Glutamatergic neuron (in vitro differentiated cells): ENCODE data around the gene SPHKAP. TPM values are rescaled to one million over a fixed set of nuclear protein-coding genes. Genes with fewer than 3 reads are reported as not detected.

ENCODE experiments used
- DNase-seq: peaks from one replicate; pipeline ENCODE4 v3.0.0; 2022
- H3K27ac Mint-ChIP-seq: one replicate; pipeline ENCODE4 v1.8.0; 2020; ENCODE audit warnings: mild to moderate bottlenecking, mixed read lengths, inconsistent platforms; ENCODE audit not compliant: unreplicated experiment
- H3K27me3 Mint-ChIP-seq: one replicate; pipeline ENCODE4 v1.8.0; 2020; ENCODE audit warnings: mild to moderate bottlenecking, moderate library complexity, mixed read lengths, inconsistent platforms; ENCODE audit not compliant: unreplicated experiment
- H3K36me3 Mint-ChIP-seq: one replicate; pipeline ENCODE4 v1.8.0; 2020; ENCODE audit warnings: mild to moderate bottlenecking, mixed read lengths, inconsistent platforms; ENCODE audit not compliant: unreplicated experiment
- H3K4me1 Mint-ChIP-seq: one replicate; pipeline ENCODE4 v1.8.0; 2020; ENCODE audit warnings: mild to moderate bottlenecking, low read depth, mixed read lengths, inconsistent platforms; ENCODE audit not compliant: unreplicated experiment
- H3K4me3 Mint-ChIP-seq: one replicate; pipeline ENCODE4 v1.8.0; 2020; ENCODE audit warnings: mild to moderate bottlenecking, mixed read lengths, inconsistent platforms; ENCODE audit not compliant: unreplicated experiment
- H3K9me3 Mint-ChIP-seq: one replicate; pipeline ENCODE4 v1.8.0; 2020; ENCODE audit warnings: mild to moderate bottlenecking, moderate library complexity, mixed read lengths, inconsistent platforms; ENCODE audit not compliant: unreplicated experiment
- total RNA-seq: library from RNA; stranded (reverse); fragmentation: NEBNext Ultra II Directional; extraction: Animal tissue kit (Norgen Biotek cat#: 25700); gene quantifications from one replicate; pipeline ENCODE4 v1.2.1, GENCODE V29; 2021; ENCODE audit not compliant: unreplicated experiment
- TF ChIP-seq, protein P1 (sequence below): fragments of 200-600 bp; sonication (generic); IDR thresholded peaks from one replicate; pipeline ENCODE4 v1.5.0; 2021; ENCODE audit not compliant: partially characterized antibody, unreplicated experiment

Gene SPHKAP
- total RNA-seq, 1 donor from 2014 or later: 0.71 TPM

DNA sequence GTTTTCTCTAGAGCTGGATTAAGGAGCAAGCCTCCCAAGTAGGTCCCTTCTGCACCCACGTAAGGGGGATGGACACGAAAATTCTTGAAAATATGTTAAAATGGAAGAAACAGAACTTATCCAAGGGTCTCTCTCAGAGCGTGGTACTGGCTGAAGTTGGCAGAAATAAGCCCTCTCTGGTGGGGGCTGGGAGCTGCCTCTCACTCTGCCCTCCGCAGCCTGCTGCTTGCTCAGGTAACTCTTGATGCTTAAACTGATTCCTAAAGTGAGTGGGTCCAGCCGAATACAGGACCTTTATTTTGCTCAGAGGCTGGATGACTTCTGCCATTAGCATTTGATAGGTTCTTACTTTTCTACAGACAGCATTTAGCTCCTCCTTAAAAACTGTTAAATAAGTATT is 78.1 kb downstream of the SPHKAP start:
- Mint-ChIP-seq H3K4me1 (no peaks in the 10 kb centered on the region), H3K4me3 (no peak overlapping the region), H3K27ac (no peak overlapping the region), H3K36me3 (no peaks in the 10 kb centered on the region), H3K9me3 (no peaks in the 10 kb centered on the region), H3K27me3 (no peaks in the 10 kb centered on the region)
- no peak for DNase-seq
- TF ChIP-seq, protein P1, sequence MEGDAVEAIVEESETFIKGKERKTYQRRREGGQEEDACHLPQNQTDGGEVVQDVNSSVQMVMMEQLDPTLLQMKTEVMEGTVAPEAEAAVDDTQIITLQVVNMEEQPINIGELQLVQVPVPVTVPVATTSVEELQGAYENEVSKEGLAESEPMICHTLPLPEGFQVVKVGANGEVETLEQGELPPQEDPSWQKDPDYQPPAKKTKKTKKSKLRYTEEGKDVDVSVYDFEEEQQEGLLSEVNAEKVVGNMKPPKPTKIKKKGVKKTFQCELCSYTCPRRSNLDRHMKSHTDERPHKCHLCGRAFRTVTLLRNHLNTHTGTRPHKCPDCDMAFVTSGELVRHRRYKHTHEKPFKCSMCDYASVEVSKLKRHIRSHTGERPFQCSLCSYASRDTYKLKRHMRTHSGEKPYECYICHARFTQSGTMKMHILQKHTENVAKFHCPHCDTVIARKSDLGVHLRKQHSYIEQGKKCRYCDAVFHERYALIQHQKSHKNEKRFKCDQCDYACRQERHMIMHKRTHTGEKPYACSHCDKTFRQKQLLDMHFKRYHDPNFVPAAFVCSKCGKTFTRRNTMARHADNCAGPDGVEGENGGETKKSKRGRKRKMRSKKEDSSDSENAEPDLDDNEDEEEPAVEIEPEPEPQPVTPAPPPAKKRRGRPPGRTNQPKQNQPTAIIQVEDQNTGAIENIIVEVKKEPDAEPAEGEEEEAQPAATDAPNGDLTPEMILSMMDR: no peak

DNA sequence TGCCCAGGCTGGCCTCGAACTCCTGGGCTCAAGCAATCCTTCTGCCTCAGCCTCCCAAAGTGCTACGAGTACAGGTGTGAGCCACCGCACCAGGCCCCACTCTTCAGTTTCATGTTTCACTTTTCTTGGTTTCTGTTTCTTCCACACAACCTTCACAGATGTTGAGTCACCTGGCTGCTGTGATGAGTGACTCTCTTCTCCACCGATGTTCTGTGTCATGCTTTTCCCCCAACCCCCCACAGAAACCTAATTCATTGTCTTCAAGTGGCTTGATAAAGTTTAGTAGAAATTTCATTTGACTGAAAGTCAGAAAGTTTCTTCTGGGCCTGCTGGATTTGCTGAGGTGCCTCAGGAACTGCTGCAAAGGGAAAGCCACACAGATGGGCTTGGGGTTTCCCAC is 78.5 kb downstream of the SPHKAP start:
- H3K4me1 Mint-ChIP-seq: no peaks in the 10 kb centered on the region
- TF ChIP-seq, protein P1: no peak
- no peaks in the 10 kb centered on the region for H3K27me3 Mint-ChIP-seq
- no peaks in the 10 kb centered on the region for H3K36me3 Mint-ChIP-seq
- H3K27ac Mint-ChIP-seq: no peak overlapping the region
- no peak for DNase-seq
- no peaks in the 10 kb centered on the region for H3K9me3 Mint-ChIP-seq
- H3K4me3 Mint-ChIP-seq: no peak overlapping the region

DNA sequence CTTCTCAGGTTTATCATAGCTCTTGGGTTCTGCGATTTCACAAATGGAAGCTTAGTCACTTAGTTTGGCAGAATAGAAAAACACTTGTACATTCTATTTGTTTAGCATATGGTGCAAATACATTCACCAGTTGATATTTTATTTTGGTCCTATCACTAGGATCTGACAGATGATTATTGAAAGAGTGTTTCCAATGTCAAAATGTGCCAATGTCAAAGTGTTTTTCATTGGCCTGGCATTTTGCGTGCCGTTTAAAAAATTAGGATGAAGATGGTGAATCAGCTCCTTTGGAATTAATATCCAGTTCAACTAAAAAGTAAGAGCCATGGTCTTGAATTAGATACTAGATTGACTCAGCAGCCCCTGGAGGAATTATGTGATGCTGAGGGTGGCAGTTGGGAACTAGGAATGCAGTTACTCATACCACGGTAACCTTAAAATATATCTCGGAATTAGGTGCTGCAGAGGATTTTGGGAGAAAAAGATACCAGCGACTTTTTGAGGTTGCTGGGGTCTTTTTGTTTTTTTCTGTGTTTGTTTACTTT is 87.0 kb downstream of the SPHKAP start:
- TF ChIP-seq, protein P1: no peak

DNA sequence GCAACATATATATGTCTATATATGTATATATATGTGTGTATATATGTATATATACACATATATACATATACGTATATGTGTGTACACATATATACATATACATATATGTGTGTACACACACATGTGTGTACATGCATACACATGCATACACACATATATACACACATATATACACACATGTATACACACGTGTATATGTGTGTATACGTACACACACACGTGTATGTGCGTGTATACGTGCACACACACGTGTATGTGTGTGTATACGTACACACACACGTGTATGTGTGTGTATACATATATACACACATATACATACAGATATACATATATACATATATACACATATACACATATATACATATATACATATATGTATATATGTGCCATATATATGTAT is 89.4 kb downstream of the SPHKAP start:
- Mint-ChIP-seq H3K4me1 (no peaks in the 10 kb centered on the region), H3K27me3 (no peaks in the 10 kb centered on the region), H3K36me3 (peaks cover 12% of the 10 kb centered on the region), H3K4me3 (no peak overlapping the region), H3K27ac (no peak overlapping the region), H3K9me3 (no peaks in the 10 kb centered on the region)
- no peak for DNase-seq
- TF ChIP-seq, protein P1: no peak

More for the DNA sequence above, 87.0 kb downstream of the SPHKAP start:
- Mint-ChIP-seq H3K27me3 (no peaks in the 10 kb centered on the region), H3K4me1 (no peaks in the 10 kb centered on the region), H3K4me3 (no peak overlapping the region), H3K27ac (no peak overlapping the region), H3K36me3 (peaks cover 4% of the 10 kb centered on the region), H3K9me3 (no peaks in the 10 kb centered on the region)
- no peak for DNase-seq

DNA sequence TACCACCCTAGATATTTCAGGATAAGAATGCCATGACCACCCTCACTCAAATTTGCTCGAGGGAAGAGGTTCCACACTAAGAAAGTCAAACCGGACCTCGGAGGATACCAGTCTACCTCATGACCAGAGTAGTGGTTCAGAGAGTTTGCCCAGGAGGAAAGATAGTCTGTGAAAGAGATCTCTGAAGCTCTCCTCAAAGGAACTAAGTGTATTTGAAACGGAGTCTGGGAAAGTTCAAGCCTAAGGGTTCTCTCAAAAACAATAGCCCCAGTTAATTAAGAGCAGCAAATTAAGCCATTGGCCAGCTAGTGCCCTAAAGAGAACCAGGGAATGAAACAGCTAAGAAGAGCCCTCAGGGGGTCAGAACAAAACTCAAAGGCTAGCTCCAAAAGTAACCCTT is 94.9 kb downstream of the SPHKAP start:
- TF ChIP-seq, protein P1: no peak
- DNase-seq: no peak
- Mint-ChIP-seq H3K4me1 (no peaks in the 10 kb centered on the region), H3K4me3 (no peak overlapping the region), H3K9me3 (no peaks in the 10 kb centered on the region), H3K27me3 (no peaks in the 10 kb centered on the region), H3K36me3 (peaks cover 12% of the 10 kb centered on the region), H3K27ac (no peak overlapping the region)
